ENCODE results near the gene CLCNKB. TPM values are rescaled to one million over a fixed set of nuclear protein-coding genes. Genes with fewer than 3 reads are reported as not detected.

CLCNKB gene
- total and polyA plus RNA-seq, 2 of the 13 experiments (the other 11 are each of a cell fraction or from before 2014, with no cell fraction given) = 0.04 TPM; not detected in 1

- TF ChIP-seq CEBPZ (IDR thresholded peaks at IDR 0.05; ENCODE audit: low read length) (no peak), SP140L (CRISPR knock-in tag; IDR thresholded peaks at IDR 0.05; ENCODE audit: borderline replicate concordance) (no peak), BHLHE40 (IDR thresholded peaks at IDR 0.05; ENCODE audit: low read length) (peak; percentile 37; the same call in 1 of the 2 replicates), NCOR1 (IDR thresholded peaks at IDR 0.05; ENCODE audit: borderline replicate concordance, low read length) (peak; percentile 43; the same call in 1 of the 2 replicates), ZNF235 (CRISPR knock-in tag; IDR thresholded peaks at IDR 0.05; ENCODE audit: borderline replicate concordance) (no peak), ZNF124 (CRISPR knock-in tag; IDR thresholded peaks at IDR 0.05) (no peak), ZNF660 (CRISPR knock-in tag; IDR thresholded peaks at IDR 0.05; ENCODE audit: borderline replicate concordance, low read depth) (no peak), ZNF382 (CRISPR knock-in tag; IDR thresholded peaks at IDR 0.05; ENCODE audit: borderline replicate concordance) (no peak), ZNF607 (CRISPR knock-in tag; IDR thresholded peaks at IDR 0.05; ENCODE audit: borderline replicate concordance) (no peak), RXRA (CRISPR knock-in tag; IDR thresholded peaks at IDR 0.05) (0 out of 2 replicates have a peak, but pooled peaks have one; percentile 12), ATRX (CRISPR knock-in tag; IDR thresholded peaks at IDR 0.05; ENCODE audit: borderline replicate concordance) (no peak), ARID2 (CRISPR knock-in tag; IDR thresholded peaks at IDR 0.05; ENCODE audit: borderline replicate concordance) (no peak), BRD4 (CRISPR knock-in tag; IDR thresholded peaks at IDR 0.05) (no peak), HDAC6 (IDR thresholded peaks at IDR 0.05; ENCODE audit: low read depth, low read length) (no peak), ZFP36L2 (CRISPR knock-in tag; IDR thresholded peaks at IDR 0.05) (no peak), ZSCAN25 (CRISPR knock-in tag; IDR thresholded peaks at IDR 0.05) (no peak), RFX3 (CRISPR knock-in tag; IDR thresholded peaks at IDR 0.05) (peak; percentile 83), ZNF776 (CRISPR knock-in tag; IDR thresholded peaks at IDR 0.05) (no peak), ZBTB38 (CRISPR knock-in tag; IDR thresholded peaks at IDR 0.05) (no peak), ZNF367 (CRISPR knock-in tag; IDR thresholded peaks at IDR 0.05; ENCODE audit: borderline replicate concordance) (no peak)
- TF ChIP-seq, protein P1, sequence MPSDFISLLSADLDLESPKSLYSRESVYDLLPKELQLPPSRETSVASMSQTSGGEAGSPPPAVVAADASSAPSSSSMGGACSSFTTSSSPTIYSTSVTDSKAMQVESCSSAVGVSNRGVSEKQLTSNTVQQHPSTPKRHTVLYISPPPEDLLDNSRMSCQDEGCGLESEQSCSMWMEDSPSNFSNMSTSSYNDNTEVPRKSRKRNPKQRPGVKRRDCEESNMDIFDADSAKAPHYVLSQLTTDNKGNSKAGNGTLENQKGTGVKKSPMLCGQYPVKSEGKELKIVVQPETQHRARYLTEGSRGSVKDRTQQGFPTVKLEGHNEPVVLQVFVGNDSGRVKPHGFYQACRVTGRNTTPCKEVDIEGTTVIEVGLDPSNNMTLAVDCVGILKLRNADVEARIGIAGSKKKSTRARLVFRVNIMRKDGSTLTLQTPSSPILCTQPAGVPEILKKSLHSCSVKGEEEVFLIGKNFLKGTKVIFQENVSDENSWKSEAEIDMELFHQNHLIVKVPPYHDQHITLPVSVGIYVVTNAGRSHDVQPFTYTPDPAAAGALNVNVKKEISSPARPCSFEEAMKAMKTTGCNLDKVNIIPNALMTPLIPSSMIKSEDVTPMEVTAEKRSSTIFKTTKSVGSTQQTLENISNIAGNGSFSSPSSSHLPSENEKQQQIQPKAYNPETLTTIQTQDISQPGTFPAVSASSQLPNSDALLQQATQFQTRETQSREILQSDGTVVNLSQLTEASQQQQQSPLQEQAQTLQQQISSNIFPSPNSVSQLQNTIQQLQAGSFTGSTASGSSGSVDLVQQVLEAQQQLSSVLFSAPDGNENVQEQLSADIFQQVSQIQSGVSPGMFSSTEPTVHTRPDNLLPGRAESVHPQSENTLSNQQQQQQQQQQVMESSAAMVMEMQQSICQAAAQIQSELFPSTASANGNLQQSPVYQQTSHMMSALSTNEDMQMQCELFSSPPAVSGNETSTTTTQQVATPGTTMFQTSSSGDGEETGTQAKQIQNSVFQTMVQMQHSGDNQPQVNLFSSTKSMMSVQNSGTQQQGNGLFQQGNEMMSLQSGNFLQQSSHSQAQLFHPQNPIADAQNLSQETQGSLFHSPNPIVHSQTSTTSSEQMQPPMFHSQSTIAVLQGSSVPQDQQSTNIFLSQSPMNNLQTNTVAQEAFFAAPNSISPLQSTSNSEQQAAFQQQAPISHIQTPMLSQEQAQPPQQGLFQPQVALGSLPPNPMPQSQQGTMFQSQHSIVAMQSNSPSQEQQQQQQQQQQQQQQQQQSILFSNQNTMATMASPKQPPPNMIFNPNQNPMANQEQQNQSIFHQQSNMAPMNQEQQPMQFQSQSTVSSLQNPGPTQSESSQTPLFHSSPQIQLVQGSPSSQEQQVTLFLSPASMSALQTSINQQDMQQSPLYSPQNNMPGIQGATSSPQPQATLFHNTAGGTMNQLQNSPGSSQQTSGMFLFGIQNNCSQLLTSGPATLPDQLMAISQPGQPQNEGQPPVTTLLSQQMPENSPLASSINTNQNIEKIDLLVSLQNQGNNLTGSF (CRISPR knock-in tag; IDR thresholded peaks at IDR 0.05) = no peak
These were observed 23.7 kb downstream of the CLCNKB start (continued) for GRCh38 chr1:16067127-16067768.

All from HepG2 (cell line).